Upper lobe of right lung (tissue), 1 donor: Measurements from ENCODE around the gene PRRT1. TPM values are rescaled to one million over a fixed set of nuclear protein-coding genes. Genes with fewer than 3 reads are reported as not detected.
A peak's percentile ranks its signal among the peaks of the same experiment; 100 is the strongest.

Experiments used
- ATAC-seq: fragments of 200-7000 bp; cut with Tn5 transposase; one replicate; pipeline ENCODE4 v1.9.1; 2020; ENCODE audit warnings: mild to moderate bottlenecking, moderate library complexity
- DNase-seq: peaks from one replicate; pipeline ENCODE4 v3.0.0-alpha.2; 2020
- H3K27ac ChIP-seq: fragments of 200-600 bp; one replicate; pipeline ENCODE4 v1.8.0; 2022
- H3K27me3 ChIP-seq: fragments of 200-600 bp; one replicate; pipeline ENCODE4 v1.8.0; 2022; ENCODE audit warnings: mild to moderate bottlenecking
- H3K36me3 ChIP-seq: fragments of 200-600 bp; one replicate; pipeline ENCODE4 v1.8.0; 2022
- H3K4me1 ChIP-seq: fragments of 200-600 bp; one replicate; pipeline ENCODE4 v1.8.0; 2022
- H3K4me3 ChIP-seq: fragments of 200-600 bp; one replicate; pipeline ENCODE4 v1.8.0; 2022; ENCODE audit warnings: mild to moderate bottlenecking
- H3K9me3 ChIP-seq: fragments of 200-600 bp; one replicate; pipeline ENCODE4 v1.8.0; 2022
- intact Hi-C: fragments of 100-400 bp; cut with DNase I; formaldehyde crosslinking; loops from one replicate; pipeline ENCODE4 v1.11.0; 2022
- total RNA-seq: library from RNA; stranded (reverse); fragmentation: NEBNext Ultra II Directional; extraction: Animal tissue kit (Norgen Biotek cat#: 25700); gene quantifications from one replicate; pipeline ENCODE4 v1.2.1, GENCODE V29; 2021
- TF ChIP-seq, protein P1 (sequence below): fragments of 200-600 bp; IDR thresholded peaks from one replicate; pipeline ENCODE4 v1.8.0; 2022; ENCODE audit warnings: antibody characterized with exemption
- donor health status: DM: no; HTN: yes; CAD: no; lungs with severe emphysema.

Gene PRRT1
- total RNA-seq, 1 donor from 2014 or later = 1.4 TPM

- Histone ChIP-seq H3K9me3 (no peaks in the 10 kb centered on the region), H3K27ac (peak overlapping the region; percentile 91), H3K4me1 (peaks cover 53% of the 10 kb centered on the region)
Measured at GRCh38 chr6:32191696-32192607, 40.2 kb upstream of the PRRT1 start.

GRCh38 chr6:32190911-32191677 is 39.4 kb upstream of the PRRT1 start:
- Histone ChIP-seq H3K9me3 (no peaks in the 10 kb centered on the region), H3K27me3 (no peaks in the 10 kb centered on the region), H3K27ac (peak overlapping the region; percentile 91), H3K36me3 (peaks cover 16% of the 10 kb centered on the region), H3K4me3 (peak overlapping the region; percentile 66), H3K4me1 (peaks cover 56% of the 10 kb centered on the region)
- no peak for DNase-seq
- intact Hi-C loops = no loop called here
- TF ChIP-seq, protein P1, sequence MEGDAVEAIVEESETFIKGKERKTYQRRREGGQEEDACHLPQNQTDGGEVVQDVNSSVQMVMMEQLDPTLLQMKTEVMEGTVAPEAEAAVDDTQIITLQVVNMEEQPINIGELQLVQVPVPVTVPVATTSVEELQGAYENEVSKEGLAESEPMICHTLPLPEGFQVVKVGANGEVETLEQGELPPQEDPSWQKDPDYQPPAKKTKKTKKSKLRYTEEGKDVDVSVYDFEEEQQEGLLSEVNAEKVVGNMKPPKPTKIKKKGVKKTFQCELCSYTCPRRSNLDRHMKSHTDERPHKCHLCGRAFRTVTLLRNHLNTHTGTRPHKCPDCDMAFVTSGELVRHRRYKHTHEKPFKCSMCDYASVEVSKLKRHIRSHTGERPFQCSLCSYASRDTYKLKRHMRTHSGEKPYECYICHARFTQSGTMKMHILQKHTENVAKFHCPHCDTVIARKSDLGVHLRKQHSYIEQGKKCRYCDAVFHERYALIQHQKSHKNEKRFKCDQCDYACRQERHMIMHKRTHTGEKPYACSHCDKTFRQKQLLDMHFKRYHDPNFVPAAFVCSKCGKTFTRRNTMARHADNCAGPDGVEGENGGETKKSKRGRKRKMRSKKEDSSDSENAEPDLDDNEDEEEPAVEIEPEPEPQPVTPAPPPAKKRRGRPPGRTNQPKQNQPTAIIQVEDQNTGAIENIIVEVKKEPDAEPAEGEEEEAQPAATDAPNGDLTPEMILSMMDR = no peak
- no peak for ATAC-seq

More at GRCh38 chr6:32191696-32192607, 40.2 kb upstream of the PRRT1 start:
- DNase-seq (no peak), ATAC-seq (no peak)
- TF ChIP-seq, protein P1 = no peak
- Histone ChIP-seq H3K4me3 (peak overlapping the region; percentile 66), H3K36me3 (peaks cover 9% of the 10 kb centered on the region), H3K27me3 (no peaks in the 10 kb centered on the region)
- intact Hi-C loops = no loop called here

DNA sequence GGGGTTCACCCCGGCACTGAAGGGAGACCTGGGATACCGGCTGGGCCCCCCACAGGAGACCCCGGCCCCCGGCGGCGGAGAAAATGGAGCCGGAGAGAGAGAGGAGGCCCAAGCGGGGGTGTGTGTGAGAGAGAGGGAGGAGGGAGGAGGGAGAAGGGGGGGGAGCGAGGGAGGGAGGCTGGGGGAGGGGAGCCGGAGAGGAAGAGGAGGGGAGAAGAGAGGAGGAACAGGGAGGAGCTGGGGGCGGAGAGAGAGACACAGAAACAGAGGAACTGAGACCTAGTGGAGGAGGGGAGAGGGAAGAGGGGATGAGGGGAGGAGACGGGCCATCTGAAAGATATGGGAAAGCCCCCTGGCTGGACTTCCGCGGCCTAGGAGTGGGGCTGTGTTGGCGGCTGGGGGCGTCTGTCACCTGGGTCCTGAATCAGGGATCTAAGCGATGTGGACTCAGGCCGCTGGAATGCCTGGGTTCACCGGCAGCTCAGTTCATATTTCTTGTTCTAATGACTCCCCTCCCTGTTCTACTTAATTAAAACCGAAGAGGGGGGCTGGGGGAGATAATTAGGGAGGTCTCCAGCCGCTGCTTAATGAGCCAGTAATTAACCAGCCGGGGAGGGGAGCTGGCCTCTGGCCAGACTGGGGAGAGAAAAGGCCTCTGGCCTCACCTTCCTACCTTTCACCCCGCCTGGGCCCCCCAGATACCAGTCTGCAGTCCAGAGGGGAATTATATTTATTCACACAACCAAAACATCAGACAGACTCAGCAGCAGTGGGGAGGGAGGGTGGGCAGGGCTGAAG is 38.5 kb upstream of the PRRT1 start, which contains the start of gene PBX2:
PBX2 (minus strand) TSS at position 149 of the 798 bp plus-strand sequence. CDS start 287 bp downstream, outside the sequence.
- TF ChIP-seq, protein P1 = no peak
- peaks cover 59% of the 10 kb centered on the region for H3K4me1 ChIP-seq
- H3K36me3 ChIP-seq = peaks cover 16% of the 10 kb centered on the region
- ATAC-seq (peak; percentile 86), DNase-seq (peak; percentile 93)
- H3K27ac ChIP-seq = peak within 1 kb of the TSS; percentile 91
- no peaks in the 10 kb centered on the region for H3K27me3 ChIP-seq
- intact Hi-C loops = no loop called here
- H3K4me3 ChIP-seq = peak within 1 kb of the TSS; percentile 66
- H3K9me3 ChIP-seq = no peaks in the 10 kb centered on the region

- Histone ChIP-seq H3K4me3 (peak overlapping the region; percentile 66), H3K9me3 (no peaks in the 10 kb centered on the region), H3K27ac (peak overlapping the region; percentile 91), H3K4me1 (peaks cover 53% of the 10 kb centered on the region), H3K36me3 (peaks cover 16% of the 10 kb centered on the region), H3K27me3 (no peaks in the 10 kb centered on the region)
- TF ChIP-seq, protein P1 = no peak
- intact Hi-C loops = no loop called here
- ATAC-seq (no peak), DNase-seq (no peak)
Measured at GRCh38 chr6:32189742-32190053, 38.0 kb upstream of the PRRT1 start.

DNA sequence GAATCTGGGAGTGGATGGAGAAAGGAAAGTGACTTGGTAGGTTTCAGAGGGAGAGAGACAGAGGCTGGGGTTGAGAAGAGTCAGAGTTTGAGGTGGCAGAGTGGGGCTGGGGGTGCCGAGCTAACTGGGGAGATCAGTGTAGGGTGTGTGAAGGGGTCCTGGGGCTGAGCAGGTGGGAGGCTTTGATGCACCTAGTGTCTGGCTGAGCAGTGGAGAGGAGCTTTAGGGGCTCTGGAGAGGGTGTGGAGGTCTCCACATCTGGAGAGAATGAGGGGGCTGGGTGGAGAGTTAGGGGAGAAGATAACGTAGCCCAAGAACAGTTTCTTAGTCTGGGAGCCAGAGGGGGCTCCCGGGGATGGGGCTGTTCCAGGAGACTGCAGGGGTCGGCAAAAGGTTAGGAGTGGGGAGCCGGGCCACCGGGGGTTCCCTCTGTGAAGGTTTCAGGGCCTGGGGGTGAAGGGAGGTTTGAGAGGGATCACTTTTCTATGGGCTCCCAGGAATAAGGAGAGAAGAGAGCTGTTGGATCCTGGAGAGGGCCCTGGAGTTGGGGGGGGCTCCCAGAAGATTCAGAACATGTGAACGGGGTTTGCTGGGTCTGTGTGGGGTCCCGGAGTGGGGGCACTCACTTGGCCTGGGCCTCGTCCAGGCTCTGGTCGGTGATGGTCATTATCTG is 37.5 kb upstream of the PRRT1 start:
- Histone ChIP-seq H3K36me3 (peaks cover 16% of the 10 kb centered on the region), H3K27me3 (no peaks in the 10 kb centered on the region), H3K27ac (peak overlapping the region; percentile 91), H3K4me1 (peaks cover 52% of the 10 kb centered on the region), H3K4me3 (peak overlapping the region; percentile 66), H3K9me3 (no peaks in the 10 kb centered on the region)
- TF ChIP-seq, protein P1 = no peak
- ATAC-seq = no peak
- intact Hi-C loops = no loop called here
- DNase-seq = no peak
